Central memory CD4-positive, alpha-beta T cell (primary cell): Measurements from ENCODE around the gene CARD16.
"Not testable (repeated sequence)": the region's sequence is repeated elsewhere in the genome, so short reads cannot be mapped to it uniquely, and the experiment has no call there.

Experiments
- DNase-seq: peaks from one replicate; pipeline ENCODE4 v3.0.0; 2022
- total RNA-seq, 3 experiments: gene quantifications; one replicate each; lab custom pipeline; 2026; lab: John Stamatoyannopoulos, UW

The CARD16 gene
- total RNA-seq: 1.4 to 15.9 (median 8.3) reads per million in 3 experiments

- peak; percentile 50 for DNase-seq
Observed at GRCh38 chr11:105044557-105045524, at the start of gene CARD16. CARD16 (minus strand) TSS chr11:105045335; CDS start chr11:105045297, 38 bp downstream.

- no peak for DNase-seq
Observed at GRCh38 chr11:105092256-105093239, 47.4 kb upstream of the CARD16 start.

GRCh38 chr11:105081412-105082150 is 36.4 kb upstream of the CARD16 start:
- no peak for DNase-seq

- DNase-seq: not testable (repeated sequence)
Observed at GRCh38 chr11:105080171-105080906, 35.2 kb upstream of the CARD16 start.

DNA sequence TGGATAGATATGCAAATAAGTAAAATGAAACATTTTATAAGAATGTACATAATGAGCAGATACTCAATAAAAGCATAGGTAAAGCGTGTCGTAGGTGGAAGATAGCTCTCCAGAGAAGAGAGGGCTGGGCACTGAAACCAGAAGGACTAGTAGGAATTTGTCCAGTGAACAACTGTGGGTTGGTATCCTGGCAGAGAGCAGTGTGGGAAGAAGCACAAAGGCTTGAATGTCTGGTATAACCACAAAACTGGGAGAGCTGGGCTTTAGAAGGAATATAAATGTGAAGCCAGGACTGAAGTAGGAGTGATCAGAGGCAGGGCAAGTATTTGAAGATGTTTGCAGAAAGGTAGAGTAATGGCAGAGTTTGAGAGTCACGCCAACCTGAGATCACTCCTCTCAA is 33.1 kb upstream of the CARD16 start:
- no peak for DNase-seq

- DNase-seq: not testable (repeated sequence)
Observed at GRCh38 chr11:105077141-105077790, 32.1 kb upstream of the CARD16 start.

DNA sequence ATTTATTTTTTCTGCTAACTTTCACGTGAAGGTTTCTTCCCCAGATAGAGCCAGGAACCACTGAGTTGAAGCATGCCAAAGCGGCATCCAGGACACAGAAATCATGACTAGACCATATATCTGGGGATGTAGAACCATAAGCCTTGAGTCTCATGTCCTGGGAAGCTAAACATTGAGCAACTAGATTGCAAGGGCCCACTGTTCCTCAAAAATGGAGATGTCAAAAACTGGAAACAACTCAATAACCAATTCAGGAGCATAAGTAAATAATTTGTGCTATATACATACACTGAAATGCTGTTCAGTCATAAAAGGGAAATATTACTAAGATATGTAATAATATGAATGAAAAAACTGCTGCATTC is 29.0 kb upstream of the CARD16 start:
- no peak for DNase-seq

GRCh38 chr11:105073456-105074165 is 28.5 kb upstream of the CARD16 start:
- no peak for DNase-seq

GRCh38 chr11:105072080-105072479 is 26.9 kb upstream of the CARD16 start:
- DNase-seq: not testable (repeated sequence)

DNA sequence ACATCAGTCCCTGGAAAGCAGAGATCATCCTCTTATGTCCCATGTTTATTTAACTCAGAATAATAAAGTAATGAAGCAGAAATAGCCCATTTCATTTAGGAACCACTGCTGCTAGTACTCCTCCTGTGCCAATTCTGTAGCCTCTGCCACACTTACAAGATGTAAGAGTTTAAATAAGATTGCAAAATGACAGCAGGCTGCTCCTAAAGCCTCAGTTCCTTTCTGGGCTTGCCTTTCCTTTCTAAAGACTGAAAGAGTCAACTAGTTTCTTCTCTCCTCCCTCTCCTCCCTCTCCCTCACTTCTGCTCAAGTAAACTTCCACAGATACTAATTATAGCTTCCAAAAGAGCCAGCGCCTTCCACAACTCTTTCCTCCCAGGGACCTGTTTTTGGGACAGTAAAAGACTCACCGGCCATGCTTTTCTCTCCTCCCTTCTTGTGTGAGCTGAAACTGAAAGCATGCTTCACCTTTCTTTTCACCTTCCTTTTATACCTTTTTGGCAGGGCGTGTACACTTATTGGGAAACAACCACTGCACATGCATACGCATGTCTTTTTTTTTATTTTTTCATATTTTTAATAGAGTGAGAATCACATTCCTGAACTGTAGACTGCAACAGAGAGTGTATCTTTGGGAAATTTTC is 26.1 kb upstream of the CARD16 start:
- DNase-seq: peak; percentile 49

- DNase-seq: peak; percentile 14
Observed at GRCh38 chr11:105070306-105070705, 25.2 kb upstream of the CARD16 start.

- not testable (repeated sequence) for DNase-seq
Observed at GRCh38 chr11:105069749-105070148, 24.6 kb upstream of the CARD16 start.

GRCh38 chr11:105063245-105063941 is 18.3 kb upstream of the CARD16 start:
- not testable (repeated sequence) for DNase-seq

GRCh38 chr11:105057432-105057831 is 12.3 kb upstream of the CARD16 start:
- DNase-seq: no peak

DNA sequence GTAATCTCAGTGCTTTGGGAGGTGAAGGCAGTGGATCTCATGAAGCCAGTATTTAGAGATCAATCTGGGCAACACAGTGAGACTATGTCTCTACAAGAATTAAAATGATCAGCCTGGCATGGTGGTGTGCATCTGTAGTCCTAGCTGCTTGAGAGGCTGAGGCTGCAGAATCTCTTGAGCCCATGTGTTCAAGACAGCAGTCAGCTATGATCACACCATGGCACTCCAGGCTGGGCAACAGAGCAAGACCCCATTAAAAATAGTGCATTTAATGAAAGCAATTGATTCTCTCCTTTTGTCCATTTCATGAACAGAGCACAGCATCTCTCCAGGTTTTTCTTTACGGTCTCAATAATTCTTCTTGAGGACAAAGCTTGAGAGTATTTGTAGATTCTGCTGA is 11.3 kb upstream of the CARD16 start:
- DNase-seq: no peak

DNA sequence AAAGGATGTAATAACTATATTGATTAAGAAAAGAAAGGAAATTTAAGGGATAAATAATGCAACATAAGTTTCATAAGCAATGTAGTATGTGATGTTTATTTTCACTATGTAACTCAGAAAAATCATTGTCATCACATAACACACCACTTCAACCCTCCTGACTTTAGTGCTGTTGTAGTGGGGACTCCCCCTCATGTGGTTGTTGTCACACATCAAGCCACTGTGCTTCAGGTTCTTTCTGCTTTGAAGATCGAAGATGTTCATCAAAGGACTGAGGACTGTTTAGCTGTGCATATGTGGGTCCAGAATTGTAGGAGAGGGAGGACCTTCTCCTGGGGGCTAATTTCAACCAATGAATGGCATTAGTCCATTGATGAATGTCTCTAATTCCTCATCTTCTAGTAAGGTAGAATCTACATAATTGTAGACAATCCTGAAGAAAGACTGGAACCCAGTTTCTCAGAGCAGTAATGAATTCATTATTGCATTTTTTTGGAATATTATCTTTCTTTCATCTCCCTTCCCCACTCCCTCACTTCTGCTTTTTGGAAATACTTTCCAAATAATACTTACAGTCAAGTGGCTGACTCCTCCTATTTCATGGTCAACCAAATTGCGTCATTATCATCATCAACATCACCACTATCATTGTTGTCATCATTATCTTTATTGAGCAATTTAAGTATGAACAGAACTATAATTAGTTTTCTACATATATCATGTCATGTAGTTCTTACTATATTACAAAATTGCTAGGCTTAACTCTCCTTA is 9.8 kb upstream of the CARD16 start:
- no peak for DNase-seq

DNA sequence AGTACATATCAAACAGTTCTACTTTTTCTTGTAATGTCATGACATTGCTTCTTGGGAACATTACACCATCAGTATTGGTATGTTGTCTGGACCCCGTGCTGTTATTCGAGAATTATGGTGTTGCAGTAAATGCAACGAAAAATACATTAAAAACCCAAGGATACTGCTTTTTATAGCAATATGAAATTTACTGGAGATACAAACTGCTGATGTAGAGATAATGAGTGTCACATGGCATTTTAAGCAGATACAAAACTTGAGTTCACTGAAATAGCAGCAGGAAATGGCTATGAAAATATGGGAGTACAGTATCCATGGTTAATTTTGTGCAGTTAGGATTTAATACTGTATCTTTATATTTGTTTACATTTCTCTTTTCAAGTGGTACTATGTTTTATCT is 7.4 kb upstream of the CARD16 start:
- DNase-seq: no peak

- DNase-seq: no peak
Observed at GRCh38 chr11:105051559-105051958, 6.4 kb upstream of the CARD16 start.
